NCI-H226 (cell line): ENCODE data around the gene CT45A7.
"Not testable (repeated sequence)": the region's sequence is repeated elsewhere in the genome, so short reads cannot be mapped to it uniquely, and the experiment has no call there.

Experiments used
- DNase-seq: peaks from one replicate; pipeline ENCODE4 v3.0.0-alpha.2; 2015

CT45A7 gene, protein sequence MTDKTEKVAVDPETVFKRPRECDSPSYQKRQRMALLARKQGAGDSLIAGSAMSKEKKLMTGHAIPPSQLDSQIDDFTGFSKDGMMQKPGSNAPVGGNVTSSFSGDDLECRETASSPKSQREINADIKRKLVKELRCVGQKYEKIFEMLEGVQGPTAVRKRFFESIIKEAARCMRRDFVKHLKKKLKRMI

DNA sequence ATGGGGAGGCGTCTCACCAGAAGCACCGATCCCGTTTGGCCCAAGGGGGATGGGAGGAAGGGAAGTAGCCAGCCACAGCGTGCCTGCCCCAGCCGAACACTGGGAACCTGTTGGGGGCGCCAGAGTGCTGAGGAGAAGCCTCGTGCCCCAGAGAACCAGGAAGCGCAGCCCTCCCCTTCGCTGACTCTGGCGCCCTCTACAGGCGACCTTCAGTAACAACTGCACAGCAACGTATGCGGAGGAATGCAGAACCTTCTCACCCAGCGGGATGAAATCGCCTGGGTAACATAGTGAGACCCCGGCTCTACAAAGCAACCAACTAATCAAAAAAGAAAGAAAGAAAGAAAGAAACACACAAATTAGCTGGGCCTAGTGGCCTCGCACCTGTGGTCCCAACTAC is at the start of gene CT45A7:
Gene CT45A7, minus strand, starts transcription at position 101 of the 400 bp plus-strand sequence. CDS start 3,747 bp downstream, outside the sequence.
- DNase-seq, result not testable (repeated sequence)

DNA sequence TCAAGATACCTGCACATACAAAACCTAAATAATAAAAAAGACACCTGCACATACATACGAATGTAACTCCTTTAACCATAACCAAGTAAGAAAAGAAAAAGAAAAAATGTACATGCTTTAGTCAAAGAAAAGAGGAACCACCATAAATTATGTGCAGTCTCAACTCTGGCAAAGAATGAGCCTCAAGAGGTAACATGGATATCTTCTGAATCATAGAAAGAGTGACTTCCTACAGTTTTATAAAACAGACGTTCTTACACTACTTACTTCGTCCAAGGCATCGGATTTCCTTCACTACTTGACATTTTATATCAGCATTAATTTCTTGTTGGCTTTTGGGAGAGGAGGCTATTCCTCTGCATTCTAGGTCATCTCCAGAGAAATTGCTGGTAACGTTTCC is 45.7 kb upstream of the CT45A7 start:
- DNase-seq, result not testable (repeated sequence)

DNA sequence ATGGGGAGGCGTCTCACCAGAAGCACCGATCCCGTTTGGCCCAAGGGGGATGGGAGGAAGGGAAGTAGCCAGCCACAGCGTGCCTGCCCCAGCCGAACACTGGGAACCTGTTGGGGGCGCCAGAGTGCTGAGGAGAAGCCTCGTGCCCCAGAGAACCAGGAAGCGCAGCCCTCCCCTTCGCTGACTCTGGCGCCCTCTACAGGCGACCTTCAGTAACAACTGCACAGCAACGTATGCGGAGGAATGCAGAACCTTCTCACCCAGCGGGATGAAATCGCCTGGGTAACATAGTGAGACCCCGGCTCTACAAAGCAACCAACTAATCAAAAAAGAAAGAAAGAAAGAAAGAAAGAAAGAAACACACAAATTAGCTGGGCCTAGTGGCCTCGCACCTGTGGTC is 34.6 kb upstream of the CT45A7 start, which contains the start of gene CT45A9:
Gene CT45A9, minus strand, starts transcription at position 101 of the 400 bp plus-strand sequence. CDS start 3,751 bp downstream, outside the sequence.
- DNase-seq, result not testable (repeated sequence)

DNA sequence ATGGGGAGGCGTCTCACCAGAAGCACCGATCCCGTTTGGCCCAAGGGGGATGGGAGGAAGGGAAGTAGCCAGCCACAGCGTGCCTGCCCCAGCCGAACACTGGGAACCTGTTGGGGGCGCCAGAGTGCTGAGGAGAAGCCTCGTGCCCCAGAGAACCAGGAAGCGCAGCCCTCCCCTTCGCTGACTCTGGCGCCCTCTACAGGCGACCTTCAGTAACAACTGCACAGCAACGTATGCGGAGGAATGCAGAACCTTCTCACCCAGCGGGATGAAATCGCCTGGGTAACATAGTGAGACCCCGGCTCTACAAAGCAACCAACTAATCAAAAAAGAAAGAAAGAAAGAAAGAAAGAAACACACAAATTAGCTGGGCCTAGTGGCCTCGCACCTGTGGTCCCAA is 17.4 kb upstream of the CT45A7 start, which contains the start of gene CT45A8:
Gene CT45A8, minus strand, starts transcription at position 101 of the 400 bp plus-strand sequence. CDS start 3,755 bp downstream, outside the sequence.
- DNase-seq, result not testable (repeated sequence)

DNA sequence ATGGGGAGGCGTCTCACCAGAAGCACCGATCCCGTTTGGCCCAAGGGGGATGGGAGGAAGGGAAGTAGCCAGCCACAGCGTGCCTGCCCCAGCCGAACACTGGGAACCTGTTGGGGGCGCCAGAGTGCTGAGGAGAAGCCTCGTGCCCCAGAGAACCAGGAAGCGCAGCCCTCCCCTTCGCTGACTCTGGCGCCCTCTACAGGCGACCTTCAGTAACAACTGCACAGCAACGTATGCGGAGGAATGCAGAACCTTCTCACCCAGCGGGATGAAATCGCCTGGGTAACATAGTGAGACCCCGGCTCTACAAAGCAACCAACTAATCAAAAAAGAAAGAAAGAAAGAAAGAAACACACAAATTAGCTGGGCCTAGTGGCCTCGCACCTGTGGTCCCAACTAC is 17.2 kb downstream of the CT45A7 start, which contains the start of gene CT45A2:
Gene CT45A2, minus strand, starts transcription at position 101 of the 400 bp plus-strand sequence. CDS start 3,747 bp downstream, outside the sequence.
- not testable (repeated sequence) for DNase-seq

DNA sequence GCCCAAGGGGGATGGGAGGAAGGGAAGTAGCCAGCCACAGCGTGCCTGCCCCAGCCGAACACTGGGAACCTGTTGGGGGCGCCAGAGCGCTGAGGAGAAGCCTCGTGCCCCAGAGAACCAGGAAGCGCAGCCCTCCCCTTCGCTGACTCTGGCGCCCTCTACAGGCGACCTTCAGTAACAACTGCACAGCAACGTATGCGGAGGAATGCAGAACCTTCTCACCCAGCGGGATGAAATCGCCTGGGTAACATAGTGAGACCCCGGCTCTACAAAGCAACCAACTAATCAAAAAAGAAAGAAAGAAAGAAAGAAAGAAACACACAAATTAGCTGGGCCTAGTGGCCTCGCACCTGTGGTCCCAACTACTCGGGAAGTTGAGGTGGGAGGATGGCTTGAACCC is 34.4 kb downstream of the CT45A7 start, which contains the start of gene CT45A6:
Gene CT45A6, minus strand, starts transcription at position 101 of the 400 bp plus-strand sequence. CDS start 3,794 bp downstream, outside the sequence.
- not testable (repeated sequence) for DNase-seq

DNA sequence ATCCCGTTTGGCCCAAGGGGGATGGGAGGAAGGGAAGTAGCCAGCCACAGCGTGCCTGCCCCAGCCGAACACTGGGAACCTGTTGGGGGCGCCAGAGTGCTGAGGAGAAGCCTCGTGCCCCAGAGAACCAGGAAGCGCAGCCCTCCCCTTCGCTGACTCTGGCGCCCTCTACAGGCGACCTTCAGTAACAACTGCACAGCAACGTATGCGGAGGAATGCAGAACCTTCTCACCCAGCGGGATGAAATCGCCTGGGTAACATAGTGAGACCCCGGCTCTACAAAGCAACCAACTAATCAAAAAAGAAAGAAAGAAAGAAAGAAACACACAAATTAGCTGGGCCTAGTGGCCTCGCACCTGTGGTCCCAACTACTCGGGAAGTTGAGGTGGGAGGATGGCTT is 51.7 kb downstream of the CT45A7 start, which contains the start of gene CT45A5:
Gene CT45A5, minus strand, starts transcription at position 101 of the 400 bp plus-strand sequence. CDS start 3,774 bp downstream, outside the sequence.
- not testable (repeated sequence) for DNase-seq
